Activated CD4-positive, alpha-beta memory T cell treated with anti-CD3 and anti-CD28 coated beads, Interleukin-2, amount 10 ng/mL, durations not matched to agents 7 days and 5 days (primary cell): ENCODE measurements around the gene RETREG1. TPM values are rescaled to one million over a fixed set of nuclear protein-coding genes. Genes with fewer than 3 reads are reported as not detected.

Source experiments
- CTCF ChIA-PET: fragments of 350-600 bp; sonication (Branson Sonifier 250); formaldehyde crosslinking; loops from one replicate; lab custom pipeline; 2021; ENCODE audit warnings: antibody characterized with exemption, inconsistent platforms; lab: Charles Lee
- POLR2A ChIA-PET: fragments of 350-600 bp; sonication (Branson Sonifier 250); formaldehyde crosslinking; loops from one replicate; lab custom pipeline; 2021; ENCODE audit warnings: antibody characterized with exemption; lab: Charles Lee
- DNase-seq: peaks from one replicate; pipeline ENCODE4 v3.0.0-alpha.2; 2020
- H3K27ac Mint-ChIP-seq: one replicate; pipeline ENCODE4 v1.8.0; 2021; ENCODE audit warnings: mild to moderate bottlenecking, mixed read lengths
- H3K27me3 Mint-ChIP-seq: one replicate; pipeline ENCODE4 v1.8.0; 2021; ENCODE audit warnings: mixed read lengths
- H3K36me3 Mint-ChIP-seq: one replicate; pipeline ENCODE4 v1.8.0; 2021; ENCODE audit warnings: low read depth, mixed read lengths
- H3K4me1 Mint-ChIP-seq: one replicate; pipeline ENCODE4 v1.8.0; 2021; ENCODE audit warnings: mixed read lengths
- H3K4me3 Mint-ChIP-seq: one replicate; pipeline ENCODE4 v1.8.0; 2021; ENCODE audit warnings: mild to moderate bottlenecking, mixed read lengths
- H3K9me3 Mint-ChIP-seq: one replicate; pipeline ENCODE4 v1.8.0; 2021; ENCODE audit warnings: mixed read lengths
- total RNA-seq, 2 experiments: library from RNA; stranded (reverse); gene quantifications; one replicate each; pipeline ENCODE4 v1.2.3, GENCODE V29; 2021

The RETREG1 gene
- total RNA-seq, 2 experiments from 2014 or later, result 15.1 to 17.3 TPM

GRCh38 chr5:16606628-16607027 lies 10.2 kb downstream of the RETREG1 start:
- H3K36me3 Mint-ChIP-seq, result peaks cover 10% of the 10 kb centered on the region
- CTCF ChIA-PET, result no interaction called here
- DNase-seq, result no peak

GRCh38 chr5:16603701-16604100 lies 13.1 kb downstream of the RETREG1 start:
- DNase-seq, result no peak
- H3K4me3 Mint-ChIP-seq, result no peak overlapping the region
- H3K4me1 Mint-ChIP-seq, result peaks cover 7% of the 10 kb centered on the region
- ChIA-PET POLR2A (no interaction called here), CTCF (no interaction called here)
- no peaks in the 10 kb centered on the region for H3K9me3 Mint-ChIP-seq
- H3K27me3 Mint-ChIP-seq, result no peaks in the 10 kb centered on the region
- peaks cover under 1% of the 10 kb centered on the region for H3K36me3 Mint-ChIP-seq
- no peak overlapping the region for H3K27ac Mint-ChIP-seq

More at GRCh38 chr5:16606628-16607027, 10.2 kb downstream of the RETREG1 start:
- H3K4me3 Mint-ChIP-seq, result no peak overlapping the region
- no peak overlapping the region for H3K27ac Mint-ChIP-seq
- POLR2A ChIA-PET, result no interaction called here
- peaks cover 4% of the 10 kb centered on the region for H3K4me1 Mint-ChIP-seq
- peaks cover 3% of the 10 kb centered on the region for H3K9me3 Mint-ChIP-seq
- no peaks in the 10 kb centered on the region for H3K27me3 Mint-ChIP-seq

GRCh38 chr5:16603295-16603694 lies 13.5 kb downstream of the RETREG1 start:
- POLR2A ChIA-PET, result no interaction called here
- Mint-ChIP-seq H3K27ac (no peak overlapping the region), H3K4me1 (peaks cover 7% of the 10 kb centered on the region), H3K4me3 (no peak overlapping the region), H3K9me3 (no peaks in the 10 kb centered on the region), H3K27me3 (no peaks in the 10 kb centered on the region), H3K36me3 (peaks cover 4% of the 10 kb centered on the region)
- no peak for DNase-seq
- CTCF ChIA-PET, result interaction anchor here (1.5 kb wide), 1 partner anchor 17 kb away, joined by 4 read pairs; no protein-coding TSS in a partner anchor

- Mint-ChIP-seq H3K4me3 (no peak overlapping the region), H3K27me3 (no peaks in the 10 kb centered on the region), H3K36me3 (peaks cover 8% of the 10 kb centered on the region), H3K27ac (no peak overlapping the region), H3K4me1 (peaks cover 7% of the 10 kb centered on the region), H3K9me3 (no peaks in the 10 kb centered on the region)
- ChIA-PET CTCF (interaction anchor here (1.5 kb wide), 1 partner anchor 16 kb away, joined by 4 read pairs; no protein-coding TSS in a partner anchor), POLR2A (no interaction called here)
- DNase-seq, result no peak
These were observed 14.6 kb downstream of the RETREG1 start for GRCh38 chr5:16602182-16602581.

GRCh38 chr5:16600946-16601345 lies 15.9 kb downstream of the RETREG1 start:
- Mint-ChIP-seq H3K9me3 (no peaks in the 10 kb centered on the region), H3K27me3 (no peaks in the 10 kb centered on the region), H3K4me3 (no peak overlapping the region), H3K36me3 (peaks cover 8% of the 10 kb centered on the region), H3K27ac (no peak overlapping the region), H3K4me1 (peaks cover 7% of the 10 kb centered on the region)
- CTCF ChIA-PET, result no interaction called here
- no peak for DNase-seq
- POLR2A ChIA-PET, result no interaction called here

GRCh38 chr5:16600397-16600796 lies 16.4 kb downstream of the RETREG1 start:
- peaks cover 8% of the 10 kb centered on the region for H3K36me3 Mint-ChIP-seq

GRCh38 chr5:16597946-16598694 lies 18.7 kb downstream of the RETREG1 start:
- DNase-seq, result no peak
- Mint-ChIP-seq H3K27me3 (no peaks in the 10 kb centered on the region), H3K36me3 (peaks cover 8% of the 10 kb centered on the region), H3K4me1 (peaks cover 5% of the 10 kb centered on the region), H3K9me3 (no peaks in the 10 kb centered on the region), H3K27ac (no peak overlapping the region), H3K4me3 (no peak overlapping the region)
- ChIA-PET POLR2A (no interaction called here), CTCF (no interaction called here)

More at GRCh38 chr5:16600397-16600796, 16.4 kb downstream of the RETREG1 start:
- no peaks in the 10 kb centered on the region for H3K9me3 Mint-ChIP-seq
- ChIA-PET POLR2A (no interaction called here), CTCF (no interaction called here)
- H3K27me3 Mint-ChIP-seq, result no peaks in the 10 kb centered on the region
- H3K4me3 Mint-ChIP-seq, result no peak overlapping the region
- peaks cover 7% of the 10 kb centered on the region for H3K4me1 Mint-ChIP-seq
- DNase-seq, result no peak
- H3K27ac Mint-ChIP-seq, result no peak overlapping the region

- H3K36me3 Mint-ChIP-seq, result peaks cover 8% of the 10 kb centered on the region
- POLR2A ChIA-PET, result no interaction called here
- H3K9me3 Mint-ChIP-seq, result no peaks in the 10 kb centered on the region
These were observed 20.2 kb downstream of the RETREG1 start for GRCh38 chr5:16596581-16596940.

GRCh38 chr5:16595881-16596580 lies 20.8 kb downstream of the RETREG1 start:
- Mint-ChIP-seq H3K9me3 (no peaks in the 10 kb centered on the region), H3K4me1 (peaks cover 5% of the 10 kb centered on the region), H3K4me3 (no peak overlapping the region), H3K36me3 (peaks cover 8% of the 10 kb centered on the region), H3K27ac (no peak overlapping the region), H3K27me3 (no peaks in the 10 kb centered on the region)
- CTCF ChIA-PET, result no interaction called here
- no peak for DNase-seq
- POLR2A ChIA-PET, result no interaction called here

More at GRCh38 chr5:16596581-16596940, 20.2 kb downstream of the RETREG1 start:
- CTCF ChIA-PET, result no interaction called here
- no peak for DNase-seq
- Mint-ChIP-seq H3K27me3 (no peaks in the 10 kb centered on the region), H3K4me3 (no peak overlapping the region), H3K4me1 (peaks cover 5% of the 10 kb centered on the region), H3K27ac (no peak overlapping the region)

GRCh38 chr5:16593628-16594027 lies 23.2 kb downstream of the RETREG1 start:
- Mint-ChIP-seq H3K36me3 (peaks cover 9% of the 10 kb centered on the region), H3K27me3 (no peaks in the 10 kb centered on the region), H3K9me3 (peaks cover 2% of the 10 kb centered on the region), H3K4me1 (no peaks in the 10 kb centered on the region), H3K4me3 (no peak overlapping the region), H3K27ac (no peak overlapping the region)
- CTCF ChIA-PET, result interaction anchor here (1.3 kb wide), 2 partner anchors 8 to 16 kb away, joined by 3 read pairs; no protein-coding TSS in a partner anchor
- DNase-seq, result no peak
- POLR2A ChIA-PET, result no interaction called here

- Mint-ChIP-seq H3K4me3 (no peak overlapping the region), H3K9me3 (peaks cover 2% of the 10 kb centered on the region), H3K27me3 (no peaks in the 10 kb centered on the region), H3K27ac (no peak overlapping the region), H3K36me3 (peaks cover 3% of the 10 kb centered on the region), H3K4me1 (no peaks in the 10 kb centered on the region)
- POLR2A ChIA-PET, result no interaction called here
- DNase-seq, result no peak
- CTCF ChIA-PET, result no interaction called here
These were observed 23.8 kb downstream of the RETREG1 start for GRCh38 chr5:16593013-16593412.

- H3K27me3 Mint-ChIP-seq, result no peaks in the 10 kb centered on the region
- H3K36me3 Mint-ChIP-seq, result peaks cover 2% of the 10 kb centered on the region
- H3K27ac Mint-ChIP-seq, result no peak overlapping the region
- ChIA-PET CTCF (no interaction called here), POLR2A (no interaction called here)
- H3K9me3 Mint-ChIP-seq, result peaks cover 2% of the 10 kb centered on the region
- no peak overlapping the region for H3K4me3 Mint-ChIP-seq
- H3K4me1 Mint-ChIP-seq, result no peaks in the 10 kb centered on the region
- DNase-seq, result no peak
These were observed 24.5 kb downstream of the RETREG1 start for GRCh38 chr5:16592255-16592654.

- Mint-ChIP-seq H3K27ac (no peak overlapping the region), H3K4me3 (no peak overlapping the region), H3K9me3 (peaks cover 2% of the 10 kb centered on the region), H3K27me3 (no peaks in the 10 kb centered on the region), H3K36me3 (peaks cover 2% of the 10 kb centered on the region), H3K4me1 (no peaks in the 10 kb centered on the region)
- POLR2A ChIA-PET, result no interaction called here
- no peak for DNase-seq
- CTCF ChIA-PET, result no interaction called here
These were observed 26.1 kb downstream of the RETREG1 start for GRCh38 chr5:16590685-16591084.
